HG03520 (cell line): ENCODE results near the gene SLCO1A2.

Experiments used
- ATAC-seq: cut with Tn5 transposase; IDR thresholded peaks from one replicate; pipeline ENCODE4 v1.9.1; 2021; ENCODE audit warnings: mild to moderate bottlenecking, moderate library complexity; ENCODE audit not compliant: unreplicated experiment

Gene SLCO1A2

DNA sequence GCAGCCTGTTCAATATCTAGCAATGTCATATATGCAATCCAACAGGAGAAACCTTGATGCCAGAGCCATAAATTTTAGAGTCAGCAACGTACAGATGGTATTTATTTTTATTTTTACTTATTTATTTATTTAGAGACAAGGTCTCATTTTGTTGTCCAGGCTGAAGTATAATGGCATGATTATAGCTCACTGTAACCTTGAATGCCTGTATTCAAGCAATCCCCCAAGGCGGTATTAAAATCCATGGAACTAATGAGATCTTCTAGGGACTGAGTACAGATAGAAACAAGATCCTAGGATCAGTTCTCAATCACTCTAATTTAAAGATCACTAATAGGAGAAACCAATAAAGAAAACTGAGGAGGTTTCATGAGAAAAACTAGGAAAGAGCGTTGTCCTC, 114.5 kb downstream of the SLCO1A2 start:
- ATAC-seq: no peak

- no peak for ATAC-seq
These were observed 115.5 kb downstream of the SLCO1A2 start for GRCh38 chr12:21219206-21219605.
